Mucosa of descending colon (tissue), 3 donors: ENCODE data around the gene TNNC1. TPM values are rescaled to one million over a fixed set of nuclear protein-coding genes. Genes with fewer than 3 reads are reported as not detected.

Experiments
- ATAC-seq: fragments of 200-7000 bp; cut with Tn5 transposase; one replicate; pipeline ENCODE4 v1.9.1; 2020; ENCODE audit warnings: mild to moderate bottlenecking, moderate library complexity
- DNase-seq, 3 donors: peaks; one replicate each; pipeline ENCODE4 v3.0.0-alpha.2; 2020
- H3K36me3 ChIP-seq: fragments of 200-600 bp; one replicate; pipeline ENCODE4 v1.8.0; 2021; ENCODE audit warnings: low read depth, mild to moderate bottlenecking
- H3K4me1 ChIP-seq: fragments of 200-600 bp; one replicate; pipeline ENCODE4 v1.8.0; 2021; ENCODE audit warnings: low read depth, mild to moderate bottlenecking
- H3K4me3 ChIP-seq: fragments of 200-600 bp; one replicate; pipeline ENCODE4 v1.8.0; 2021; ENCODE audit warnings: mild to moderate bottlenecking
- H3K9me3 ChIP-seq: fragments of 200-600 bp; one replicate; pipeline ENCODE4 v1.8.0; 2021; ENCODE audit warnings: mild to moderate bottlenecking
- intact Hi-C, 2 donors: fragments of 100-400 bp; cut with DNase I in 1 of 2; cut with micrococcal nuclease in 1 of 2; formaldehyde crosslinking; loops; one replicate each; pipeline versions ENCODE4 v1.11.0 to v1.11.1; 2022; cut with DNase I, micrococcal nuclease
- total RNA-seq, 3 donors: library from RNA; stranded (reverse); fragmentation: NEBNext Ultra II Directional in 2 of 3; extraction: Animal tissue kit (Norgen Biotek cat#: 25700) in 2 of 3; gene quantifications; one replicate each; pipeline versions ENCODE4 v1.2.1 to v1.2.4, GENCODE V29; 2021 to 2023
- TF ChIP-seq, protein P1 (sequence below): fragments of 200-600 bp; IDR thresholded peaks from one replicate; pipeline ENCODE4 v1.8.0; 2022; ENCODE audit warnings: antibody characterized with exemption, mild to moderate bottlenecking
- donor health status: DM: no; HTN: no; CAD: no; lungs with moderate emphysema.
- donor health status: DM: no; HTN: no; CAD: no.
- donor health status: DM: no; HTN: yes; CAD: no.

The TNNC1 gene
- total RNA-seq, 3 donors from 2014 or later = 0.60 to 6.3 (median 2.5) TPM

DNA sequence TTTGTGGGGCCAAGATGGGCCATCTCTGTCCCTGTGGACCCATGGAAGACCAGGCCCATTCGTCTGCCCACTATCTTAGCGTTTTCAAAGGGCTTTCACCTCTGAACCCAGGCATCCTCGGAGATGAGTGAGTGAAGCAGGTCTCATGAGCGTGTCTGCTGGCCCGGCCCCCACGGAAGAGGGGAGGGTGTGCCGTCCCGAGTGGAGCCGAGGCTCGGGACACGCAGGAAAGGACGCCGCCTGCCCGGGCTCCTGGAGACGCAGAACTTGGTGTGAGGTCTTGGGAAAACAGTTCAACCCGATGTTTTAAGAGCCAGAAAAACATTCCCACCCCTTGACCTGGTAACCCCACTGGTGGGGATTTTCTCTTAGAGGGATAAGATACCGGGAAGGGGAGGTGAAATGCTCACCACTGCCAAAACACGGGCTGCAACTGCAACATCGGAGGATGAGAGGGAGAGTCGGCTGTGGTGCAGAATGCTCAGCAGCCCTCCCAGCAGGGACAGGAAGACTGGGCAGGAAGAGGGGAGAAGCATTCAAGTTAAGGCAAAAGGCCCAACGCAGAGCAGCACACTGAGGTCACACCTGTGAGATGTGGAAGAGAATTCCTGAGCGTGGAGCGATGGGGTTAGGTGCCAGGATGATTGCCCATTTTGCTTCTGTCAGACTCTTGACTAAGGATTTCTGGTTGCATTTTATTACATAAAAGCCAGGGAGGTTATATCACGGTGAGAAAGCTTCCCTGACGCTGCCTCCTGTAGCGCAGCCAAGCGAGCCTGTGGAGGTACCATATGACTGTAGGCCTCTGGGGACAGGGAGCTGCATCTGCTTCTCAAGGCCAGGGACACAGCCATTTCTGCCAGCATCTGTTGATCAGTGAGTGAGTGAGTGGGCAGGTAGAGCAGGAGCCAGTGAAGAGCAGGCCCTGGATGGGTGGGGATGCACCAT lies 27.2 kb upstream of the TNNC1 start:
- H3K4me3 ChIP-seq = no peak overlapping the region
- H3K9me3 ChIP-seq = no peaks in the 10 kb centered on the region
- peaks cover 8% of the 10 kb centered on the region for H3K36me3 ChIP-seq
- TF ChIP-seq, protein P1, sequence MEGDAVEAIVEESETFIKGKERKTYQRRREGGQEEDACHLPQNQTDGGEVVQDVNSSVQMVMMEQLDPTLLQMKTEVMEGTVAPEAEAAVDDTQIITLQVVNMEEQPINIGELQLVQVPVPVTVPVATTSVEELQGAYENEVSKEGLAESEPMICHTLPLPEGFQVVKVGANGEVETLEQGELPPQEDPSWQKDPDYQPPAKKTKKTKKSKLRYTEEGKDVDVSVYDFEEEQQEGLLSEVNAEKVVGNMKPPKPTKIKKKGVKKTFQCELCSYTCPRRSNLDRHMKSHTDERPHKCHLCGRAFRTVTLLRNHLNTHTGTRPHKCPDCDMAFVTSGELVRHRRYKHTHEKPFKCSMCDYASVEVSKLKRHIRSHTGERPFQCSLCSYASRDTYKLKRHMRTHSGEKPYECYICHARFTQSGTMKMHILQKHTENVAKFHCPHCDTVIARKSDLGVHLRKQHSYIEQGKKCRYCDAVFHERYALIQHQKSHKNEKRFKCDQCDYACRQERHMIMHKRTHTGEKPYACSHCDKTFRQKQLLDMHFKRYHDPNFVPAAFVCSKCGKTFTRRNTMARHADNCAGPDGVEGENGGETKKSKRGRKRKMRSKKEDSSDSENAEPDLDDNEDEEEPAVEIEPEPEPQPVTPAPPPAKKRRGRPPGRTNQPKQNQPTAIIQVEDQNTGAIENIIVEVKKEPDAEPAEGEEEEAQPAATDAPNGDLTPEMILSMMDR = no peak
- H3K4me1 ChIP-seq = no peaks in the 10 kb centered on the region
- intact Hi-C loops = no loop called here
- ATAC-seq = no peak
- no peak for DNase-seq

DNA sequence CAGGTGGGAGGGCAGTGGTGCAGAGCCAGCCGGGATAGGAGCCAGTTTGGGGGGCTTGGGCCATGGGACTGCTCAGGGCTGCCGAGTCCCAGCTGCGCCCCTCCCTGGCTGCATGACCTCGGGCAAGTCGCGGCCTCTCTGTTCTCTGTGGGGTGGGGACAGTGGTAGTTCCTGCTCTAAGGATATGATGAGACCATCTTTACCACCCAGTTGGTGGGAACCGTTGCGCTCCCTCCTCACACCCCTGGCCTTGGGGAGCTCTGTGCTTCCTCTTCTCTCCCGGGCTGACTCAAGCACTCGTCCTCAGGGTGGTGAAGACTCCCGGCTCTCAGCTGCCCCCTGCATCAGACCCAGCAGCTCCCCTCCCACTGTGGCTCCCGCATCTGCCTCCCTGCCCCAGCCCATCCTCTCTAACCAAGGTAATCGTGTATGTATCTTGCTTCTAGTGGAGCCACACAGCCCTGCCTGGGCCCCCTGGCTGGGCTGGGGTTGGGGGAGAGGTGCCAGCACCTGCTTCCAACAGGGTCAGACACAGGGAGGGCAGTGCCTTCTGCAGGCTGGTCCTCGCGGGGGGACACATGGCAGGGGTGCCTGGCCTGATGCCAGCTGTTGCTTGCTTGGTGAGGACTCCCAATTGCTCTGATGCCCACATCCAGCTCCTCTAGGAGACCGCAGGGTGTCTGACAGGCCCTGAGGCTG lies 26.2 kb upstream of the TNNC1 start:
- Histone ChIP-seq H3K9me3 (no peaks in the 10 kb centered on the region), H3K36me3 (peaks cover 8% of the 10 kb centered on the region), H3K4me3 (no peak overlapping the region), H3K4me1 (no peaks in the 10 kb centered on the region)
- DNase-seq = no peak
- no peak for ATAC-seq
- intact Hi-C loops = no loop called here
- TF ChIP-seq, protein P1 = no peak

DNA sequence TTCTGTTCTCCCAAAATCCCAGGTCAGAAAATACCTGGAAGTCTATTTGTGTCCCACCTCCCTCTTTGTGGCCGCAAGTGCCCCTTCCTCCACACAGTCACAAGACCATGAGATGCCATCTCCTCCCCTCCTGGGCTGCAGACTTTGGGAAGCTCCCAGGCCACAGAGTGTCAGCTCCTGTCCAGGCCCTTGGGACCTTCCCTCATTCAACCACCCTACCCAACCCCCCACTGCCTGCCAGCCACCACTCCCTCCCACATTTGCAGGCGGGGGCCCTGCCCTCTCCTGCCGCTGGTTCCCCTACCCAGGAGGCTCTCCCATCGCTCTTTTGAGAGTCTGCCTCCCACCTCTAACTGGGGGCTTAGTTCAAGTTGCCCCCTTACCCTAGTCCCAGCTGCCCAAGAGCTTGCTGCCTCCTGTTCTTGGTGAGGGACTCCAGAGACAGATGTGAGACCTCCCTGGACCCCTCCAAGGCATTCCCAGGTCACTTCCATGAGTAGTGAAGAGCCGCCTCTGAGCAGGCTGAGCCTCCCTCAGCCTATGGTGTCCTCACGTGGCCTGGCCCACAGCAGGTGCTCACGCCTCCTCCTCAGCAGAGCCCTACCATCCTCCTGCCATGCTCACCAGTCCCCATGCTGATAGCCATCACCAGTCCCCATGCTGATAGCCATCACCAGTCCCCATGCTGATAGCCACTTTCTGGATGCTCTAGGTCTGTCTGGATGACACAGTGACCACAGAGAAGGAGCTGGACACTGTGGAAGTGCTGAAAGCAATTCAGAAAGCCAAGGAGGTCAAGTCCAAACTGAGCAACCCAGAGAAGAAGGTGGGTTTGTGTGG lies 25.4 kb upstream of the TNNC1 start:
- Histone ChIP-seq H3K4me3 (no peak overlapping the region), H3K4me1 (no peaks in the 10 kb centered on the region), H3K36me3 (peaks cover 8% of the 10 kb centered on the region), H3K9me3 (no peaks in the 10 kb centered on the region)
- DNase-seq (no peak), ATAC-seq (no peak)
- intact Hi-C loops = no loop called here
- TF ChIP-seq, protein P1 = no peak

DNA sequence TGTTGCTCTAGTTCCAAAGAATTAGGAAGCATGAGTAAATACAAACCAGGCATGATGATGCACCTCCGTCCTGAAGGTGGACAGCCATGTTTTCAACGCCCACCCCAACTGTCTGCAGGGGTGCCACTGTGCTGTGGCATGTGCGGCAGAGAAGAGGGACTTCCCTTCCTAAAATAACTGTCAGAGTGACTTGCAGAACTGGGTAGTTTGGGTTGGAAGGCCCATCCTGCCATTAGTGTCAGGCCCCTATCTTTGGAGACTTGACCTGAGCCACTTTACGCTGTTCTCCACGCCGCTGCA lies 23.9 kb upstream of the TNNC1 start:
- Histone ChIP-seq H3K36me3 (peaks cover 8% of the 10 kb centered on the region), H3K9me3 (no peaks in the 10 kb centered on the region), H3K4me3 (no peak overlapping the region), H3K4me1 (no peaks in the 10 kb centered on the region)
- DNase-seq (no peak), ATAC-seq (no peak)
- intact Hi-C loops = no loop called here
- TF ChIP-seq, protein P1 = no peak

DNA sequence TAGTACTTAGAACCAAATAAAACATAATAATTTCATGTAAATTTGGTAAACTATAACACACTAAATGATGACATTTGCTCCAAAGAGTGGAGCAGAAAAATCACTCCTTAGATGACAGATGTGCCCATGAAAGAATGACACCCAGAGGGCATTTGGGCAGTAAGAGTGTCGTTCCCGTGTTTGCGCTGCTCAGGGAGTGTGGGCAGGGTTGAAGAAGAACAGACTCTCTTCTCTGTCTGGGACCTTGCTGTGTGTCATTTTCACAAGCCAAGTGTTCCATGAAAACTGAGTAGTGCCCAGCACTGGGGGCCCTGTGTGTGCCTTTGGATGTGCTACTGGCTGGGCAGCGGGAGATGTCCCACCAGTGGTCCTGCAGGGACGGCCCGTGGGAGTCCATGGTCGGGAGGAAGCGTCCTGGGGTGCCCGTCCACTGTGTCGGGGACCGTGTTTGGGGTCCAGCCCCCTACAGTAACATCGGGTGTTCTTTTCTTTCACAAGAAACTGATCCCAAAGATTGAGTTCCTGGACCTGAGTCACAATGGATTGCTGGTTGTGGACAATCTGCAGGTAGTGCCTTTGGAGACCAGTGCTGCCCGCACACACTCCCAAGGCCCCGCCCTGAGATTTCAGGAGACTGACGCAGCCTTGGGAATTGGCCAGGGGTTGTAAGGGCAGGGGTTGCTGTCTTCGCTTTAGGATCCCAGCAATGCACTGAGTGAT lies 23.4 kb upstream of the TNNC1 start:
- TF ChIP-seq, protein P1 = no peak
- no peaks in the 10 kb centered on the region for H3K4me1 ChIP-seq
- intact Hi-C loops = no loop called here
- no peak overlapping the region for H3K4me3 ChIP-seq
- ATAC-seq (no peak), DNase-seq (no peak)
- H3K9me3 ChIP-seq = no peaks in the 10 kb centered on the region
- H3K36me3 ChIP-seq = peaks cover 8% of the 10 kb centered on the region
